ENCODE results near the gene LAIR1. TPM values are rescaled to one million over a fixed set of nuclear protein-coding genes. Genes with fewer than 3 reads are reported as not detected.

Gene LAIR1
- total RNA-seq, 1 donor from 2014 or later = not detected

DNA sequence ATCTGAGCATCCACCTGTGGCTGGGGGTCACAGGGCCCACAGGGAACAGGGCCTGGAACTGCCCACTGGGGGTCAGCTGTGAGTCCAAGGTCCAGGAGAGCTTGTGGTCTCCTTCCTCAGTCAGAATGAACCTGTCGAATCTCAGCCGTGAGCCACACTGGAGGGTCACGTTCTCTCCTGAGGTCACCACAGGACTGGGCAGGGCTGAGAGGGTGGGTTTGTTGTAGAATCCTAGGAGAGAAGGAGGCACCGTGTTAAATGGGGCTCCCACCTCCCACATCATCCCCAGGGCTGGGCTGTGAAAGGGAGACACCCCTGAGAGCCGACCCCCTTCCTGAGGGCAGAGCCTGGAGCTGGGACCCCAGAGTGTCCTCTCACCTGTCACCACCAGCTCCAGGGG lies 53.2 kb downstream of the LAIR1 start:
- no peak overlapping the region for H3K9ac ChIP-seq (ENCODE audit: low read length)
- FAIRE-seq (no peak), DNase-seq (ENCODE audit: low read depth) (no peak)
- no peaks in the 10 kb centered on the region for H3K79me2 ChIP-seq (ENCODE audit: insufficient read depth, low read length)
- no peaks in the 10 kb centered on the region for H3K27me3 ChIP-seq (ENCODE audit: insufficient read depth, low read length)
- Mint-ChIP-seq H3K9me3 (ENCODE audit: unreplicated experiment) (peaks cover 5% of the 10 kb centered on the region), H3K27me3 (ENCODE audit: low read depth, unreplicated experiment) (peaks cover 47% of the 10 kb centered on the region), H3K4me1 (ENCODE audit: low read depth, unreplicated experiment) (no peaks in the 10 kb centered on the region), H3K36me3 (ENCODE audit: low read depth, unreplicated experiment) (no peaks in the 10 kb centered on the region), H3K27ac (ENCODE audit: unreplicated experiment) (no peak overlapping the region), H3K4me3 (ENCODE audit: unreplicated experiment) (no peak overlapping the region)
- H2AFZ ChIP-seq (ENCODE audit: low read depth, low read length) = no peak overlapping the region
- no peaks in the 10 kb centered on the region for H3K4me1 ChIP-seq (ENCODE audit: insufficient read depth, low read length)
- H4K20me1 ChIP-seq (ENCODE audit: insufficient read depth, low read length) = no peaks in the 10 kb centered on the region
- H3K4me2 ChIP-seq (ENCODE audit: low read length) = no peak overlapping the region
- no peak overlapping the region for H3K27ac ChIP-seq (ENCODE audit: low read depth, low read length)
- H3K36me3 ChIP-seq (ENCODE audit: insufficient read depth, low read length) = no peaks in the 10 kb centered on the region
- no peaks in the 10 kb centered on the region for H3K9me3 ChIP-seq (ENCODE audit: insufficient read depth, low read depth, low read length)
- H3K4me3 ChIP-seq (ENCODE audit: insufficient read depth, low read depth, low read length) = no peak overlapping the region
- TF ChIP-seq EZH2 (IDR thresholded peaks at IDR 0.05; ENCODE audit: insufficient read depth, low read length) = no peak
- TF ChIP-seq, protein P1, sequence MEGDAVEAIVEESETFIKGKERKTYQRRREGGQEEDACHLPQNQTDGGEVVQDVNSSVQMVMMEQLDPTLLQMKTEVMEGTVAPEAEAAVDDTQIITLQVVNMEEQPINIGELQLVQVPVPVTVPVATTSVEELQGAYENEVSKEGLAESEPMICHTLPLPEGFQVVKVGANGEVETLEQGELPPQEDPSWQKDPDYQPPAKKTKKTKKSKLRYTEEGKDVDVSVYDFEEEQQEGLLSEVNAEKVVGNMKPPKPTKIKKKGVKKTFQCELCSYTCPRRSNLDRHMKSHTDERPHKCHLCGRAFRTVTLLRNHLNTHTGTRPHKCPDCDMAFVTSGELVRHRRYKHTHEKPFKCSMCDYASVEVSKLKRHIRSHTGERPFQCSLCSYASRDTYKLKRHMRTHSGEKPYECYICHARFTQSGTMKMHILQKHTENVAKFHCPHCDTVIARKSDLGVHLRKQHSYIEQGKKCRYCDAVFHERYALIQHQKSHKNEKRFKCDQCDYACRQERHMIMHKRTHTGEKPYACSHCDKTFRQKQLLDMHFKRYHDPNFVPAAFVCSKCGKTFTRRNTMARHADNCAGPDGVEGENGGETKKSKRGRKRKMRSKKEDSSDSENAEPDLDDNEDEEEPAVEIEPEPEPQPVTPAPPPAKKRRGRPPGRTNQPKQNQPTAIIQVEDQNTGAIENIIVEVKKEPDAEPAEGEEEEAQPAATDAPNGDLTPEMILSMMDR (IDR thresholded peaks at IDR 0.05; ENCODE audit: insufficient read depth, low read depth, low read length) = no peak

DNA sequence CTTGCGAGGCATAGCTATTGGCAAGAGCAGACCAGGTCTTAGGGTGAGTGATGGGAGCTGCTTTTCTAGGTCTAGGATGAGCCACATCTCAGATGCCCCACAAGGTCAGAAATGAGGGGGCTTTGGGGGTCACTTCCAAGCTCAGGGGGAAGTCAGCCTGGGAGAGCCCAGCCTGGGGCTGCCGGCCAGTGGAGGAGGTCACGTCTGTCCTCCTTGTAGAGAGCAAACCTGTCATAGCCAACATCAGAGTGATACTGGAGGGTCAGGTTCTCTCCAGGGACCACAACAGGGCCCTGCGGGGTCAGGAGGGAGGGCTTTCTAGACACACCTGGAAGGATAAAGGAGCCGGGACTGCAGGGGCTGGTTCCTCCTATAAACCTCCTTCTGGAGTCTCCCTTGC lies 54.2 kb downstream of the LAIR1 start:
- peaks cover 5% of the 10 kb centered on the region for H3K9me3 Mint-ChIP-seq (ENCODE audit: unreplicated experiment)
- Histone ChIP-seq H3K79me2 (ENCODE audit: insufficient read depth, low read length) (no peaks in the 10 kb centered on the region), H3K9ac (ENCODE audit: low read length) (no peak overlapping the region), H3K4me3 (ENCODE audit: insufficient read depth, low read depth, low read length) (no peak overlapping the region), H3K27me3 (ENCODE audit: insufficient read depth, low read length) (no peaks in the 10 kb centered on the region), H4K20me1 (ENCODE audit: insufficient read depth, low read length) (no peaks in the 10 kb centered on the region), H3K27ac (ENCODE audit: low read depth, low read length) (no peak overlapping the region), H3K9me3 (ENCODE audit: insufficient read depth, low read depth, low read length) (no peaks in the 10 kb centered on the region), H2AFZ (ENCODE audit: low read depth, low read length) (no peak overlapping the region), H3K4me2 (ENCODE audit: low read length) (no peak overlapping the region), H3K4me1 (ENCODE audit: insufficient read depth, low read length) (no peaks in the 10 kb centered on the region), H3K36me3 (ENCODE audit: insufficient read depth, low read length) (no peaks in the 10 kb centered on the region)
- H3K4me1 Mint-ChIP-seq (ENCODE audit: low read depth, unreplicated experiment) = no peaks in the 10 kb centered on the region
- H3K27ac Mint-ChIP-seq (ENCODE audit: unreplicated experiment) = no peak overlapping the region
- H3K4me3 Mint-ChIP-seq (ENCODE audit: unreplicated experiment) = no peak overlapping the region
- no peaks in the 10 kb centered on the region for H3K36me3 Mint-ChIP-seq (ENCODE audit: low read depth, unreplicated experiment)
- H3K27me3 Mint-ChIP-seq (ENCODE audit: low read depth, unreplicated experiment) = peaks cover 45% of the 10 kb centered on the region
- DNase-seq (ENCODE audit: low read depth) = no peak
- TF ChIP-seq, protein P1 (IDR thresholded peaks at IDR 0.05; ENCODE audit: insufficient read depth, low read depth, low read length) = no peak
- TF ChIP-seq EZH2 (IDR thresholded peaks at IDR 0.05; ENCODE audit: insufficient read depth, low read length) = no peak
- no peak for FAIRE-seq

DNA sequence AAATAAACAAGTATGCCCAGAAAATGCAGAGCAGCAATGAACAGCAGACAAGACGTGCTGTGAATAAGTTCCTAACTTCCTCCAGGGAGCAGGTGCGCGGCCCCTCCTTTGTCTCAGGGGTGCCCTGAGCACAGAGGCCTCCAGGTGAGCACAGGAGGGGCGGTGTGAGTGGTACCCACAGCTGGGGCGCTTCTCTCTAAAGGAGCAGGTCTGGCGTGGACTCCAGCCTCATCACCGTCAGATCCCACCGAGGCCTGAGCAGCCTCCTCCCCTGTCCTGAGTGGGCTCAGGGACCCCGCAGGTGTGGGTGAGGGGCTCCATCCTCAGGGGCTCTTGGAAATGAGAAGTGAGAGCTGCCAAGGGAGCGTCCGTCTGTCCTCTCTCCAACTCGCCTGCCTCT lies 54.9 kb downstream of the LAIR1 start:
- FAIRE-seq (no peak), DNase-seq (ENCODE audit: low read depth) (no peak)
- Histone ChIP-seq H3K79me2 (ENCODE audit: insufficient read depth, low read length) (no peaks in the 10 kb centered on the region), H3K4me2 (ENCODE audit: low read length) (no peak overlapping the region), H3K4me3 (ENCODE audit: insufficient read depth, low read depth, low read length) (no peak overlapping the region), H3K4me1 (ENCODE audit: insufficient read depth, low read length) (no peaks in the 10 kb centered on the region), H3K9me3 (ENCODE audit: insufficient read depth, low read depth, low read length) (no peaks in the 10 kb centered on the region), H4K20me1 (ENCODE audit: insufficient read depth, low read length) (no peaks in the 10 kb centered on the region), H3K9ac (ENCODE audit: low read length) (no peak overlapping the region), H3K36me3 (ENCODE audit: insufficient read depth, low read length) (no peaks in the 10 kb centered on the region), H2AFZ (ENCODE audit: low read depth, low read length) (no peak overlapping the region), H3K27ac (ENCODE audit: low read depth, low read length) (no peak overlapping the region), H3K27me3 (ENCODE audit: insufficient read depth, low read length) (no peaks in the 10 kb centered on the region)
- Mint-ChIP-seq H3K27me3 (ENCODE audit: low read depth, unreplicated experiment) (peaks cover 51% of the 10 kb centered on the region), H3K27ac (ENCODE audit: unreplicated experiment) (no peak overlapping the region), H3K4me3 (ENCODE audit: unreplicated experiment) (no peak overlapping the region), H3K9me3 (ENCODE audit: unreplicated experiment) (peaks cover 5% of the 10 kb centered on the region), H3K36me3 (ENCODE audit: low read depth, unreplicated experiment) (no peaks in the 10 kb centered on the region), H3K4me1 (ENCODE audit: low read depth, unreplicated experiment) (no peaks in the 10 kb centered on the region)
- TF ChIP-seq, protein P1 (IDR thresholded peaks at IDR 0.05; ENCODE audit: insufficient read depth, low read depth, low read length) = no peak
- TF ChIP-seq EZH2 (IDR thresholded peaks at IDR 0.05; ENCODE audit: insufficient read depth, low read length) = no peak

Measured in astrocyte (in vitro differentiated cells and primary cell).